Stomach (tissue), 4 donors: Measurements from ENCODE around the gene COL5A3.

Experiments
- CTCF ChIP-seq, 7 experiments: fragments of 450-650 bp in 4 of 7; fragments of 200-600 bp in 3 of 7; sonication (generic) in 3 of 7; IDR thresholded peaks; one replicate each; pipeline ENCODE4 v1.5.1; 2016 to 2019; ENCODE audit warnings: antibody characterized with exemption in 7 of 7, control low read depth in 2 of 7, mild to moderate bottlenecking in 1 of 7
- EP300 ChIP-seq: sonication (generic); formaldehyde crosslinking; IDR thresholded peaks from one replicate; pipeline ENCODE4 v1.6.1; 2017; ENCODE audit warnings: antibody characterized with exemption
- POLR2A ChIP-seq, 4 donors: fragments of 450-650 bp; IDR thresholded peaks; one replicate each; pipeline ENCODE4 v1.6.1; 2016; ENCODE audit warnings: antibody characterized with exemption in 4 of 4, control low read depth in 2 of 4, mild to moderate bottlenecking in 1 of 4, moderate library complexity in 1 of 4
- POLR2AphosphoS5 ChIP-seq, 3 donors: sonication (generic); formaldehyde crosslinking; IDR thresholded peaks; one replicate each; pipeline ENCODE4 v1.6.1; 2016; ENCODE audit warnings: antibody characterized with exemption in 3 of 3

- no peak for TF ChIP-seq CTCF (IDR thresholded peaks at IDR 0.05)
- TF ChIP-seq POLR2AphosphoS5 (IDR thresholded peaks at IDR 0.05), result no peak
- TF ChIP-seq EP300, result no peak
- TF ChIP-seq POLR2A (IDR thresholded peaks at IDR 0.05), result no peak
Measured at GRCh38 chr19:9991425-9992191, 18.7 kb downstream of the COL5A3 start.
